GM18505 (cell line): Measurements from ENCODE around the gene PIR.
A peak's percentile ranks its signal among the peaks of the same experiment; 100 is the strongest.

Experiments
- ATAC-seq: cut with Tn5 transposase; IDR thresholded peaks from one replicate; pipeline ENCODE4 v1.9.1; 2021; ENCODE audit not compliant: unreplicated experiment
- POLR2A ChIP-seq: IDR thresholded peaks from 4 replicates; pipeline ENCODE4 v1.6.1; 2011; ENCODE audit warnings: borderline replicate concordance; ENCODE audit not compliant: insufficient read depth, insufficient read length; ENCODE audit errors: extremely low read depth

Gene PIR

DNA sequence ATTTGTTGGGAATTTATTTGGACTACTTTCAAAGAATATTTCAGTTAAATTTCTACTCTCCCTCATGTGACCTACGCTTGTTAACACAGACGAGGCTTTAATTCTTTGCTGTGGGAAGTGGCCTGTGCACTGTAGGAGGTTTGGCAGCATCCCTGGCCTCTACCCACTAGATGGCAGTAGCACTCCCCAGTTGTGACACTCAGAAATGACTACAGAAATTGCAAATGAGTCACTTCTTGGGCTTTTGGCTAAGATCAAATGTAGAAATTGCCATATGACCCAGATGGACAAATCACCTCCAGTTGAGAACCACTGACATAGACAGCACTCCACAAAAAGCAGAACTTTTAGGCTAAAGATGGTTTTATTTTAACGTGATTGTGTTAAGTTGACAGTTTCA lies 22.1 kb downstream of the PIR start:
- TF ChIP-seq POLR2A = no peak
- no peak for ATAC-seq

DNA sequence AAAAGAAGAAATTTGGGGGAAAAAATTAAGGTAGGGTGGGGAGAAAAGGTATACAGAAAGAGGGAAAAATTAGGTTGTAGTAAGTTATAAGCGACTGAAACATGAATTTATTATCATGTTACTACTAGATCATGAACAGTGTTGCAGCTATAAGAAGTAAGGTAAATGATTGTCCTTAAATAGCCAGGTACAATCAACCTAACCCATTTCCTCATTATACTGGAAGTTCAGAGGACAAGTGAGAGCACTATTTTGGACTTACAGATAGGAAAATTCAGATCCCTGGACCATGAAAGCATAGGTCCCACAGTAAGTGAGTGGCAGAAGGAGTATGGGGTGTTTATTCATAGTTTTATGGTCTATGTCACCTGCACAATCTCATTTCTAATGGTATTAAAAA lies 23.5 kb downstream of the PIR start:
- no peak for ATAC-seq
- TF ChIP-seq POLR2A = no peak

DNA sequence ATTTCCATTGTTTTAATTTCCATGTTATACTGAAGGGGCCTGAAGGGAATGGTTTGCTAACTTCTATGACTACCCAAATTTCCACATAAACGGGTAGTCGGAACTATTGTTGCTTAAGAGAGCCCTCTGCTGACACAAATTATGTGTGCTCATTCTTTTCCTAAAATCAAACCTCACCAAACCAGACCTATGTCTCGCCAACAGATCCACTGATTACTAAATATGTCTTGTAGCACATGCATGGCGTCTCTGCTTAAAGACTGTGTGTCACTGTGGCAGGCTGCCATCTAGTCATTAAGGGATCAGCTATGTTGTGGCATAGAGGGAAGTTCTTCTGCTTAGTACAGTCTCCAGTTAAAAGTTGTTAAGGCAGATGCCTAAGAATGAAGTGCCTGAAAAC lies 25.1 kb downstream of the PIR start:
- no peak for TF ChIP-seq POLR2A
- no peak for ATAC-seq

DNA sequence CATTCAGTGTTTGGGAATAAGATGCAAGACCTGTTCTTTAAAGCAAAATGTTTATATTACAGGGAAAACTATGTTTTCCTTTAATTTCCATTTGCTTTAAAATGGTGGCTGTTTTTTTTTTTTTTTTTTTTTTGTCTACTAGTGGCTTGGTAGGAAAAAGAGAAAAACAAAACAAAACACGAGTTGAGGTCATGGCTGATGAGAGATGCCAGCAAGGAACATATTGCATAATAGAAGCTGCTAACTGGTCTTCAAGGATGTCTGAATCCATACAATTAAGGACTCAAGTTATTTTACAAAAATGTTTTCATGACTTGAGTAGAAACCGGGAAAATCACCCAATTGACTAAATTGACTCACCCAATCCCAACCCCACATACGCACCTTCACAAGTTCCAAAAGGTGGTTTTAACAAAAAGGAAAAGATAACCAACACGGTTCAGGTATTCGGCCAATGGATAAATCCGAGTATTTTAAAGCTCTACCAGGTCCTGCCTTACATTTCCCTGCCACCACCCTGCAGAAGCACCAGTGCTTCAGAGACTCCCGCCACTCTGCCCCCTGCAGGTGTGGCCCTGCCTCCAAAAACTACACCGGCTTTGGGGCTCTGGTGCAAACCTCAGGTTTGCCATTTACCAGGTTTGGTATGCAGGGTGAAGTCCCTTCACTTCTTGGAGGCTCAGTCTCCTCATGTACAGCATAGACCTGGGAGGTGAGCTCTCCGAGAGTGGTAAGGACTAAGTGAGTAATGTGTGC lies 27.1 kb downstream of the PIR start:
- no peak for TF ChIP-seq POLR2A
- ATAC-seq = no peak

DNA sequence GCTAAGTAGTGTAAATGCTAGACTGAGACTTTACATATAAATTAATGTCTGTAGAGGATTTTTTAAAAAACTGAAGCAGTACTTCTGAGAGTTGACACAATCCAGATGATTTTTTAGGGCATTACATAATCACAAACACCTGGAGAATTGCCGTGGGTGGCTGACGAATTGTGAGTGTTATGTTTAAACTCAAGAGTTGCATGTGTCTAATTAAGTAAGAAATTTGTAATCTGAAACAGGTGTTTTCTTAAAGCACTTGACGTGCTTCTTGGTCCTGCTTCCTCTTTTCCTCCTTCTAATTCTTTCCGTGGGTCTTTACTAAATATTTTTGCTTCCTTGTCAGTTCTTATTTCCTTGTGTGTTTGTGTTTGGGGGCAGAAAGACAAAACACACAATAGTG lies 27.8 kb downstream of the PIR start:
- no peak for TF ChIP-seq POLR2A
- no peak for ATAC-seq

DNA sequence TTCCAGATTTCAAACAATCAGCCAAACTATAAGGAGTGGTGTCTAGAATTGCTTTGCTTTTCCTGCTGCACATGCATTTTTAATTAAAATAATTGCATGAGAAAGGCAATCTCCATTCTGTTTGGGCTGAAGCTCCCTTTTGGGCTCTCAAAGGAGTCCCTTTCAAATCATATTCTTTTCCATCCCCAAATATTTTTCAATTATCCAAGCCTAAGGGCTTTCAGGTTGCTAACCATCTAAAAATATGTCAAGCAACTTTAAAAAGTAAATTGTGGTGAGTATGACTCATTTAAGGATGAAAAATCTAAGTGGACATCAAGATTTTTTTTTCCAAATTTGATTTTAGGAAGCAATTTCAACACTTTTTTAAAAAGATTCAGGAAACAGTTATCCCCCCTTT lies 28.4 kb downstream of the PIR start:
- TF ChIP-seq POLR2A = no peak
- ATAC-seq = no peak

DNA sequence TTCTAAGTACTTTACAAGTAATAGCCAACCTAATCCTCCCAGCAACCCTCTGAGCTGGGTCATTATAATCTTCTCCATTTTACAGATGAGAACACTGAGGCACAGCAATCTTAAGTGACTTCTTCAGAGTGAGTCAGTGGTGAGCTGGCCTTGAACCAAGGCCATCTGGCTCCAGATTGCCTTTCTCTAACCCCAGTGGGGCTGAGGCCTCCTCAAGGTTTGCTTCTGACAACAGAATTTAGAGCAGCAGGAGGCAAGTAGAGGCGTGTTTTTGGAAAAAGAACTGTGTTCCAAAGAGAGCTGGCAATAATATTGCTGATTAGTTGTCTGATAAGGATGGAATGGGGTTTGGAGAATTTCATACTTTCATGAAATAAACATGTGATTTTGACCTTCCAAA lies 41.2 kb downstream of the PIR start:
- TF ChIP-seq POLR2A = no peak

DNA sequence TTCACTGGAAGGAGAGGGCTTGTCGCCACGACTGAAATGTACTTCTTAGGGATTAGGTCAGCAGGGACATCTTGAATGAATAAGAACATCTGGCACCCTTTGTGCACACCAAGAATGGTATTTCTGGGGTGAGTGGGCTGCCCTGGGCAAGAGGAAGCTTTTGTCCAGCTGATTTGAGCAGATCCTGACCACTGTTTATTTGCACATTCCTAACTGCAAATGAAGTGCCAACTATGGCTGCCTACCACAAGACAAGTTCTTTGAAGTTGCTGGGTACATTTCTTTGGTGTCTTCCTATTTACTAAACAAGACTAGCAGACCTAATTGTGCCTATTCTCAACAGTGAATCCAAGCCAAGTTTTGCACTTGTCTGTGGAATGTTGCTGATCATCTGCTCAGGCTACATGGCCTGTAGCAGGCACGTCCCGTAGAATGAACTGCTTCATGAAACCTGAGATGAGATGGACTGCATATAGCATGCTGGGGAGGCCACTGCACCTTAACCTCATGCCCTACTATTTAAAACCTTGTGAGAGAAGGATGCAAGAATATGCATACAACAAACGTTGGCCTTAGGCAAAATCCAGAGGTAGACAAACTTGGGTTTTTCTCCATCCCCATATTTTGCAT lies 45.0 kb downstream of the PIR start:
- TF ChIP-seq POLR2A = no peak
- ATAC-seq = no peak

More for the DNA sequence above, 41.2 kb downstream of the PIR start:
- ATAC-seq = no peak

DNA sequence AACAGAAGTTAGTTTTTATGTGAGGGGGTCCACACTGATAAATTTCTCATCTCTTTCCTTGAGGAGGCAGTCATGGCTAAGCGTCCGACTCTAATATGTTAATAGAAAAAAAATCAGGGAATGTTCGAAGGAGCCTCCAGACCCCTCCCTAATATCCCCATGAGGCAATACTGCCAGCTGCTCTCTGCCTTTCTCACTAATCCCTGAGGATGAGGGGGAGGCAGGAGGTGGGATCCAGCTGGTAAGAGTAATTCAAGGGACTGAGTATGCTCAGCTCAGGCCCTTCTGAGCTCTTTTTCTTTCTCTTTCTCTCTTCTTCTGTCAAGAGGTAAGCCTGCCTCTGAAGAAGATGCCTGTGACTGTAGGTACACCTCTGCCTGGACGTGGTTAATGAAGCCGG lies 51.7 kb downstream of the PIR start:
- no peak for ATAC-seq
- TF ChIP-seq POLR2A = no peak

DNA sequence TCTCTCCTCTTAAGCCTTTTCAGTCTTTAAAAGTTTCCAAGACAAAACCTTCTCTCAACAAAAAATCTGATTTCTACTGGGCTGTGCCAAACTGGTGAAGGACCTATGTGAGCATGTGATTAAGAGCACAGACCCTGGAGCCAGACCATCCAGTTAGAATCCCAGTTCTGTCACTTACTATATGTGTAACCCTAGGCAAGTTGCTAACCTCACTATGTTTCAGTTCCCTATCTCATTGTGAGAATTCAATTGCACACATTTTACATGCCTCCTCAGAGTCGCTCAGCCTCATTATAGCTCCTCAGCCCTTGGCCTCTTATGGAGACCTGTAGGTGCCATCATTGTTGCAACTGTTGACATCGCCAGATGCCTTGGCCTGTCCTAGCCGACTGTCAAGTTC lies 54.8 kb downstream of the PIR start:
- no peak for TF ChIP-seq POLR2A
- peak; percentile 93 for ATAC-seq

DNA sequence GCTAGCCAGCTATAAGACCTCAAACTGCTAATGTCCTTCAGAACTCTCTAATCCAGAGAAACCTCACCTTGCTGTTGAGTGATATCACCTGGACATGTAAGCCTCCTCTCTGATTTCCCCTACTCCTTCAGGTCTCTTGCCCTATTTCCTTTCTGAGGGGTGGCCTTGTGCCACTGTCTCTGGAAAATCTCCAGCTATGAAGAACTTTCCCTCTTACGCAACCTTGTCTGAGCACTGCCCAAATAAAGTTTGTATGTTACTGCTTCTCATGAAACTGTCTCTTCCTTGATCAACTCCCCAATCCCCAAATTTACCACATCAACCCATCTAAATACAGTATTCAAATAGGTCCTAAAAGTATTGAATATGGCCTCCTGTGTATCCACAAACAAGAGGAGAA lies 55.4 kb downstream of the PIR start:
- no peak for TF ChIP-seq POLR2A
- no peak for ATAC-seq

DNA sequence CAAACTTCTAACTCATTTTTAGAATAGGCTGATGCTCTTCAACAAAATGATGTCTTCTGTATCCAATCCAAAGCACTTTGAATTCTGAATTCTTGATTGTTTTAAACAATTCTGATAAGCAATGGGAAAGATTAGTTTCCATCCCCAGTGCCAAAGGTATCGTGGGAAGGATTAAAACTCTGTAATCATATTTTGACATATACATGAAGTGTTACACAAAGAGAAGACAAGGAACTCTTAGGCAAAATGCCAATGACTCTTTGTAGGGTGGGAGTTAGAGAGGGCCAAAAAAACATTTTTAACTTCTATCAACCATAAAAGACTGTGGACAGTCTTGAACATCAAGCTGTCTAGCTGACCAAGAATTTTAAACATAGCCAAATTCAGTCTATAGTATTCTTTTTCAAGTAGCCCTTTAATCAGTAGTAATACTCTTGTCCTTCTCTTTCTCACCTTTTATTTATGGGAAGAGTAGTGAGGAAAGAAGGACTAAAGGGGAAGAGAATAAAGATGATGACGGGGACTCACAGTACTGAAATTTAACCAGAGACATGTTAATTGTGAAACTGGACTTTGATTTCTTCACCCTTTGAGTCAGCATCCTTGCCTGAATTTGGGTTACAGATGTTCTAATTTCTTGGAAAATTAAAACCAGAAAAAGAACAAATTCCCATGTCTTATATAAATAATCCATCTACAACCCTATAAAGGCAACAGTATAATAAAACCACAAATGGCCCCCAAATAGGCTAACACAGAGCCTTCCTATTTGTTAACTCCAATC lies 57.1 kb downstream of the PIR start:
- no peak for ATAC-seq
- TF ChIP-seq POLR2A = no peak

DNA sequence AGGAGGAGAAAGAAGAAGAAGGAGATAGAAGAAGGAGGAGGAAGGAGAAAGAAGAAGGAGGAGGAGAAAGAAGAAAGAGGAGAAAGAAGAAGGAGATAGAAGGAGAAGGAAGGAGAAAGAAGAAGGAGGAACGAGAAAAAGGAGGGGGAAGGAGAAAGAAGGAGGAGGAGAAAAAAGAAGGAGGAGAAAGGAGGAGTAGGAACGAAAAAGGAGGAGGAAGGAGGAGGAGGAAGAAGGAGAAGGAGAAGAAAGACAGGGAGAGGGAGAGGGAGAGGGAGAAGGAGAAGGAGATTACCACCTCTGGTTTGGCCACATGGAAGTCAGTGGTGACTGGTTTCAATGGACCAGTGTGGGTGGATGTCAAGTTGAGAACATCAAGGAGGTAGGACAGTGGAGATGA lies 58.9 kb downstream of the PIR start:
- no peak for ATAC-seq
- no peak for TF ChIP-seq POLR2A

DNA sequence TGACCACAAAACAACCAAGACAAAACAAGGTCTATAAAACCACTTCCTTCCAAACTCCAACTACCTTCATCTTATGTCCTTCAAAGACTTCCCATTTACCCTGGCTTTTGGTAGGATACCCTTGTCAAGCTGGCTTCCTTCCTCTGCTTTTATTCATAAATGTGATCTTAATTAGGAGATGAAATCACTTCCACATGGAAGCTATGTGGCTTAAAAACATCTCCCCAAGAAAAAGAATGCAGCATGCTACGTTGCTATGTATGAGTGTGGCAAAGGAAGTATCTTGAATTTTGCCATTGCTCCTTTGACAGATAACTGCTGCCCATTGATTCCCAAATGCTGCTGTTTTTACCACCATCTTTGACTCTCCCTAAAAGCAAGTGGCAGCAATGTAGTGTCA lies 62.5 kb downstream of the PIR start:
- ATAC-seq = no peak
- TF ChIP-seq POLR2A = no peak

DNA sequence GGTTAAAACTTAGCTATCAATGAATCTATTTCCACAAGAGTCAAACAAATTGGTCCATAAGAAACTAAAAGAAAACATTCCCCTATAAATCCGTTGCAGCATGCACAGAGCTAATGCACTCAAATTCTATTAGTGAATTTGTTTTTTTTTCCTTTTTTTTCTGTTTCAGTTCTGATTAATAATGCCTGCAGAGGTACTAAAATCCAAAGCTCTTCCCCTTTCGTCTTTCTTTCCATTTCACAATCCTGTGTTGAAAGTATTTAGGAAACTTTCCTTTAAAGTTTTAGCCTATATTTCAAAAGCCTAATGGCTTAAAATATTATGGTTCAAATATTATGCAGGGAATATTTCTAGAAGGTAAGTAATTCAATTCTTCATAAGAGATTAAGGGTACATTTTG lies 63.1 kb downstream of the PIR start:
- ATAC-seq = no peak
- TF ChIP-seq POLR2A = no peak

DNA sequence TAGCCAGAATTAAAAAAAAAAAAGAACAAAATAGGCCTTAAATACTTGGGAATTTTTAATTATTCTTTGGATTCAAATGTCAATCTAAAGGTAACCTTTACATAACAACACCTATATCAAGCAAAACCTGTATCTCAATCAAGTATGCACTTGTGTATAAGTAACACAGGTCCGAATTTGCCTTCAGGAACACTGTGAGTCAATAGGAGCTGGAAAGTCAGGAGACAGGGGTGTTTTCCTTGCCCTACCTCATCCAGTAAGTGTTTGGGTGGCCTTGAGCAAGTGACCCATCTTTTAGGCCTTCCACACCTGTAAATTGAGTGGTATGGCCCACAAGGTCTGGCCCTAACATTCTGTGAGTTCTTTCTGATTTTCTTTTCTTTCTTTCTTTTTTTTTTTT lies 68.1 kb downstream of the PIR start:
- TF ChIP-seq POLR2A = no peak
- no peak for ATAC-seq
